GM18507 (cell line): ENCODE results near the gene SF3B1.
"Not testable (repeated sequence)": the region's sequence is repeated elsewhere in the genome, so short reads cannot be mapped to it uniquely, and the experiment has no call there.

Experiments
- DNase-seq: peaks from one replicate; pipeline ENCODE4 v3.0.0; 2011; ENCODE audit warnings: low read depth; ENCODE audit not compliant: insufficient read length; ENCODE audit errors: extremely low spot score
- FAIRE-seq: peaks from 2 replicates; lab custom pipeline; 2011; peaks lifted over from hg19 to GRCh38; lab: Jason Lieb, UNC

The SF3B1 gene

GRCh38 chr2:197435598-197436420, 981 bp upstream of the SF3B1 start:
- FAIRE-seq, result no peak
- no peak for DNase-seq

GRCh38 chr2:197433780-197434438, 919 bp downstream of the SF3B1 start:
- DNase-seq (no peak), FAIRE-seq (no peak)

GRCh38 chr2:197432527-197432926, 2.3 kb downstream of the SF3B1 start:
- FAIRE-seq, DNase-seq: not testable (repeated sequence)

GRCh38 chr2:197431858-197432257, 3.0 kb downstream of the SF3B1 start:
- FAIRE-seq (no peak), DNase-seq (no peak)

- FAIRE-seq (no peak), DNase-seq (no peak)
Measured at GRCh38 chr2:197427986-197428385, 6.8 kb downstream of the SF3B1 start.

DNA sequence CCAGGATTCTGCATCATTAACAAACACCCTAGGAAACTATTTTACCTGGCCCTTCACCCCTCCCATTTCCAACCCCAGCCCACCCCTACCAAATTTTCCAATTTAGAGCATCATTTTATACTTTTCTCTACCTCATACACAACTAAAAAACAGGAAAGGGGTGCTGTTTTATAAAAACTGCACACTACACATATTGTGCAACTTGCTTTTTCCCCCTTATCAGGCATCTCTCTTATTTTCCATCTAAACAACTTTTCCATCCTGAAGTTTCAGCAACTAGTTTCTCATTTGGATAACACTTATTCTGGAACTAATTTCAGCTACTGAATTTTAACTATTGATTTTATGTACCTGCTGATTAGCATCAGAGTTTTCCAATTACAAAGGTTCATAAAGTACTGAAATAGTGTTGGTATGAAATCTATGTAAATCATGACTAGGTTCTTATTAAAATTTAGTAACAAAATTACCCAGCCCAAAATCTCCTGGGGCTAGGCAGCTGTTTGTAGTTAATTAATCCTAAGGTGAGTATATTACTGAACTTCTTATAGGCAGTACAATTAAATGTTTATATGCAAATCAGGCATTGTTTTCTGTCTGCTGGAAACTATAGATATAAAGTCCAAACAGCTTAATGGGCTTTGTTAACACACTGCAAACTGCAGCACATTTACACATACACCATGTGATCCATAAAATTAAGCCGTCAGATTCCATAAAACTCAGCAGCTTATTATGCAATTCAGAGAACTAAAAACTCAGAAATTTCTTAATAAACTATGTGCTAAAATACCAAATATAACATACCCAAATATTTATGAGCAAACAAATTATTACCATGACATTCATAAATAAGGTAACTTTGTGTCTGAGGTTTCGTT, 7.9 kb downstream of the SF3B1 start:
- FAIRE-seq, result no peak
- DNase-seq, result no peak

GRCh38 chr2:197425550-197425949, 9.3 kb downstream of the SF3B1 start:
- DNase-seq (no peak), FAIRE-seq (no peak)

DNA sequence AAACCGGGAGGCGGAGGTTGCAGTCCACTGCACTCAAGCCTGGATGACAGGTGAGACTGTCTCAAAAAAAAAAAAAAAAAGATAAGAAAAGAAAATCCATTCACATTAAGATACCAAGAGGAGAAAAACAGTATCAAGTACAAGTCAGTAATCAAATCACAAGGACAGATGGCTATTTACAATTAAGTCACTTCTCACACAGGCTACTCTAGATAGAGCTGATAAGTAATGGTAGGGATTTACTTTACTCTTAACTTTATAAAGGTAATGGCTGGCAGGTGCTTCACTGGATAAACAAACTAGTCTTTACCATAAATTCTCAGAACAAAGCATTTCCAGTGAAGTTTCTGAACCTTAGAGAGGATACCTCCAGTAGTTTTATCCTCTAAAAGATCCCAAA, 11.5 kb downstream of the SF3B1 start:
- FAIRE-seq (no peak), DNase-seq (no peak)

DNA sequence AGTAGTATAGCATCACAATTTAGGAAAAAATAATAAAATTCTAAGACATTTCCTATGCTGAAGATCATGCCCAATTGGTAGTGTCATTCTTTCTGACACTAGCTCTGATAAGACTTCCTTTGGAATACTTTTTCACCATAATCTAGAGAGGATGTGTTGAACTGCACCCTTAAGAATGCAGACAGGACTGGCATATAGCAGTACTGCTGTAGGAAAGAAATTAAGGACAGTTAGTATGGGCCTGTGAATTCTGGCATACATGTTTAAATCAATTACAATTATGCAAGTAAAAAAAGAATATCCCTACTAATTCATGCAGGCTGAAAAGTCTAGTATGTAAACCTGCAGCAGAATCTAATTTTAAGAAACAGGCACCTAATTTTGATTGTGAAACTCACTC, 15.4 kb downstream of the SF3B1 start:
- no peak for FAIRE-seq
- no peak for DNase-seq

- DNase-seq (no peak), FAIRE-seq (no peak)
Measured at GRCh38 chr2:197416268-197416667, 18.6 kb downstream of the SF3B1 start.

DNA sequence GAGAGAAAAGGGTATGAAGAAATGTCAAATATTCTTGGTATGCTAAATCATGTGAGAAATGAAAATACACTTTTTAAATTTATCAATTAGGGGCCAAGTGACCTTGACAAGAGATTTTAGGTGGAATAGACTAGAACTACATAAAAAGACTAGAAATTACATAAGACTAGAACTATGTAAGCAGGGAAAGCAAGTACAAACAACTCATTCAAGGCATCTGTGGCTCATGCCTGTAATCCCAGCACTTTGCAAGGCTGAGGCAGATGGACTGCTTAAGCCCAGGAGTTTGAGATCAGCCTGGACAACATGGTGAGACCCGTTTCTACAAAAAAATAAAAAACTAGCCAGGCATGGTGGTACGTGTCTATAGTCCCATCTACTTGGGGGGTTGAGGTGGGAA, 20.3 kb downstream of the SF3B1 start:
- no peak for FAIRE-seq

GRCh38 chr2:197414039-197414438, 20.8 kb downstream of the SF3B1 start:
- DNase-seq, result no peak
- FAIRE-seq, result no peak

More for the DNA sequence above, 20.3 kb downstream of the SF3B1 start:
- DNase-seq, result no peak

DNA sequence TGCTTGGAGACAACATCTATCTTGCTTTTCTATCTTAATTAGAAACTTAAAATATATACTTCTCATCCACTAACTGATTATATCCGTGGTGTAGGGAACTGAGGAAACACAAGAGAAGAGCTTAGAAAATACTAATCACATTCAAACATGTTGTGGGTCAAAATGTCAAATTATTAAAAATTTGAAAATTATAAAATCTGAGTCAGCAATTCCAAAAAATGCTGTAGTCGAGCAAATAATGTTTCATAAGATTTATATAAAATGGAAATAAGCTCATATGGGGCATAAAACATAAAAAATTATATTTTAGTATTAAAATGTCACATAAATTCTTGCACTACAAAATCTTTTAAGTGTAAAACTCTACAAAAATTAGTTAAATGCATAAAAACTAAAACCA, 29.2 kb downstream of the SF3B1 start:
- DNase-seq (no peak), FAIRE-seq (no peak)

- no peak for DNase-seq
- FAIRE-seq, result no peak
Measured at GRCh38 chr2:197399887-197400540, 34.8 kb downstream of the SF3B1 start.

- DNase-seq, result no peak
- no peak for FAIRE-seq
Measured at GRCh38 chr2:197398913-197399312, 35.9 kb downstream of the SF3B1 start.

GRCh38 chr2:197391220-197391717, 43.6 kb downstream of the SF3B1 start:
- FAIRE-seq (peak; percentile 36), DNase-seq (no peak)

DNA sequence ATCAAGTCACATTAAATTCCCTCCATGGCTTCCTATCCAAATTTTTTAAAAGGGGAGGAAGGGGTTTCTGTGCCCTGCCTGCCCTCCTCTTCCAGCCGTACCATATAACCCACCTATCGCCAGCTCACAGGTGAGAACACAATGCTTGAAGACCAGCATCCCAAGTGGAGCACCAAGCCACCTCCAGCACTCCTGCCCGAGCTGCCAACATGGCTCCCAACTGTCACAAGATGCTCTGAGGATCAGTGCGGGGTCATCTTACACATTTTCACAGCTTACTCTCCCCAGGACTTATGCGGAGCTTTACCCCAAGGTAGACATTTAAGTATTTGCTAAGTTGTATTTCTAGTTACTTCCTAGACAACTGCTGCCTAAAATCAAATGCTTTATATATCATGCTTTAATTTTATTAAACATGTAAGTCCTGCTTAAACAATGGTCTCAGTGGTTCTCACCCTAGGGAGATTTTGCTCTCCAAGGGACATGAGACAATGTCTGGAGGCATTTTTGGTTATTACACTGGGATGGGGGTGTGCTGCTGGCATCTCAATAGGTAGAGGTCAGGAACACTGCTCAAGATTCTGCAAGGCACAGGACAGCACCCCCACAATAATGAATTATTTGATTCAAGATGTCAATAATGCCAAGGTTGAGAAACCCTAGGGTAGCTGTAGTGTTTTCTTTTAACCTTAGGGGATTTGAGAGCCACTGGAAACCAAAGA, 45.8 kb downstream of the SF3B1 start:
- no peak for DNase-seq

GRCh38 chr2:197387179-197387578, 47.6 kb downstream of the SF3B1 start:
- DNase-seq (no peak), FAIRE-seq (no peak)

More for the DNA sequence above, 45.8 kb downstream of the SF3B1 start:
- no peak for FAIRE-seq

GRCh38 chr2:197386242-197386641, 48.6 kb downstream of the SF3B1 start:
- FAIRE-seq (no peak), DNase-seq (no peak)
